Right atrium auricular region (tissue), 2 donors: Measurements from ENCODE around the gene KCNA4. TPM values are rescaled to one million over a fixed set of nuclear protein-coding genes. Genes with fewer than 3 reads are reported as not detected.
A peak's percentile ranks its signal among the peaks of the same experiment; 100 is the strongest.

ENCODE experiments used
- DNase-seq: peaks from one replicate; pipeline ENCODE4 v3.0.0-alpha.2; 2019; ENCODE audit warnings: low spot score
- H3K27ac ChIP-seq, 2 donors: fragments of 200-600 bp; sonication (generic); 1 replicate in 1 of 2; 2 replicates in 1 of 2; pipeline ENCODE4 v1.5.1; 2016 to 2019
- H3K27me3 ChIP-seq, 2 donors: fragments of 200-600 bp; sonication (generic); one replicate each; pipeline versions ENCODE4 v1.5.1 to v1.6.0; 2017 to 2019
- H3K36me3 ChIP-seq: fragments of 200-600 bp; sonication (generic); one replicate; pipeline ENCODE4 v1.5.1; 2016
- H3K4me1 ChIP-seq, 2 donors: fragments of 200-600 bp; sonication (generic); one replicate each; pipeline versions ENCODE4 v1.5.1 to v1.6.0; 2017 to 2019
- H3K4me3 ChIP-seq, 2 donors: fragments of 200-600 bp; sonication (generic); 1 replicate in 1 of 2; 2 replicates in 1 of 2; pipeline ENCODE4 v1.5.1; 2017 to 2019; ENCODE audit warnings: mild to moderate bottlenecking in 1 of 2, moderate library complexity in 1 of 2
- H3K9me3 ChIP-seq, 2 donors: fragments of 200-600 bp; sonication (generic); one replicate each; pipeline ENCODE4 v1.5.1; 2019
- CTCF ChIP-seq, 2 donors: fragments of 200-600 bp; sonication (generic); IDR thresholded peaks; one replicate each; pipeline ENCODE4 v1.5.1; 2019; ENCODE audit warnings: antibody characterized with exemption in 2 of 2
- total RNA-seq, 2 donors: library from RNA; depleted of rRNA; stranded (reverse); fragments of >200 nt; gene quantifications; one replicate each; pipeline ENCODE4 v1.1.0, GENCODE V29; 2016

Gene KCNA4
- total RNA-seq, result 1 to 10 TPM; 5.0 to 8.1 TPM

- H3K4me3 ChIP-seq, result peak within 1 kb of the TSS; percentile 39 to 58
- H3K27me3 ChIP-seq, result no peaks in the 10 kb centered on the region
- TF ChIP-seq CTCF (IDR thresholded peaks at IDR 0.05), result peak in 1 of 2 donors; percentile 55
- H3K4me1 ChIP-seq, result peaks cover 0 to 12% of the 10 kb centered on the region in 2 donors
- no peak for DNase-seq
- no peaks in the 10 kb centered on the region for H3K9me3 ChIP-seq
- no peaks in the 10 kb centered on the region for H3K36me3 ChIP-seq
- H3K27ac ChIP-seq, result peak within 1 kb of the TSS in 1 of 2 donors; percentile 25
Measured at GRCh38 chr11:30016588-30017363, at the start of gene KCNA4. Gene KCNA4, minus strand, starts transcription at chr11:30017030. Its CDS starts 4,352 bp downstream, at chr11:30012678.

- H3K9me3 ChIP-seq, result peaks cover 0 to 13% of the 10 kb centered on the region in 2 donors
- no peak overlapping the region for H3K4me3 ChIP-seq
- no peak for DNase-seq
- no peaks in the 10 kb centered on the region for H3K4me1 ChIP-seq
- no peak overlapping the region for H3K27ac ChIP-seq
- no peaks in the 10 kb centered on the region for H3K36me3 ChIP-seq
- no peak for TF ChIP-seq CTCF (IDR thresholded peaks at IDR 0.05)
- no peaks in the 10 kb centered on the region for H3K27me3 ChIP-seq
Measured at GRCh38 chr11:30062103-30062502, 45.3 kb upstream of the KCNA4 start.

- no peak for TF ChIP-seq CTCF (IDR thresholded peaks at IDR 0.05)
- no peak overlapping the region for H3K4me3 ChIP-seq
- H3K27me3 ChIP-seq, result no peaks in the 10 kb centered on the region
- no peak overlapping the region for H3K27ac ChIP-seq
- no peaks in the 10 kb centered on the region for H3K36me3 ChIP-seq
- peaks cover 0 to 13% of the 10 kb centered on the region in 2 donors for H3K9me3 ChIP-seq
- no peaks in the 10 kb centered on the region for H3K4me1 ChIP-seq
- no peak for DNase-seq
Measured at GRCh38 chr11:30059172-30059815, 42.5 kb upstream of the KCNA4 start.

GRCh38 chr11:30049214-30049613 lies 32.4 kb upstream of the KCNA4 start:
- H3K27ac ChIP-seq, result no peak overlapping the region
- peak in 1 of 2 donors; percentile 43 for TF ChIP-seq CTCF (IDR thresholded peaks at IDR 0.05)
- H3K4me1 ChIP-seq, result no peaks in the 10 kb centered on the region
- H3K9me3 ChIP-seq, result no peaks in the 10 kb centered on the region
- no peaks in the 10 kb centered on the region for H3K27me3 ChIP-seq
- H3K36me3 ChIP-seq, result no peaks in the 10 kb centered on the region
- no peak for DNase-seq
- H3K4me3 ChIP-seq, result no peak overlapping the region

GRCh38 chr11:30046578-30046945 lies 29.7 kb upstream of the KCNA4 start:
- DNase-seq, result no peak
- no peaks in the 10 kb centered on the region for H3K9me3 ChIP-seq
- H3K27ac ChIP-seq, result no peak overlapping the region
- H3K36me3 ChIP-seq, result no peaks in the 10 kb centered on the region
- TF ChIP-seq CTCF (IDR thresholded peaks at IDR 0.05), result no peak
- no peak overlapping the region for H3K4me3 ChIP-seq
- H3K27me3 ChIP-seq, result no peaks in the 10 kb centered on the region
- H3K4me1 ChIP-seq, result no peaks in the 10 kb centered on the region
